Activated T-helper 1 cell treated with anti-CD3 and anti-CD28 coated beads, Interleukin-12 subunit alpha, Interleukin-12 subunit beta, Interleukin-2, Interleukin-4 antibody, amounts not matched to agents 30 ng/mL and 10 ng/mL and 1 ng/mL, durations not matched to agents 14 hours and 24 hours and 36 hours (primary cell): ENCODE results near the gene HECTD1. TPM values are rescaled to one million over a fixed set of nuclear protein-coding genes. Genes with fewer than 3 reads are reported as not detected.
"Not testable (repeated sequence)": the region's sequence is repeated elsewhere in the genome, so short reads cannot be mapped to it uniquely, and the experiment has no call there.

Source experiments
- DNase-seq: peaks from one replicate; pipeline ENCODE4 v3.0.0; 2021; ENCODE audit warnings: low spot score
- H3K27ac Mint-ChIP-seq: one replicate; pipeline ENCODE4 v1.8.0; 2021; ENCODE audit warnings: mild to moderate bottlenecking, mixed read lengths
- H3K27me3 Mint-ChIP-seq: one replicate; pipeline ENCODE4 v1.8.0; 2022; ENCODE audit warnings: mild to moderate bottlenecking, moderate library complexity, mixed read lengths; ENCODE audit not compliant: insufficient read depth
- H3K36me3 Mint-ChIP-seq: one replicate; pipeline ENCODE4 v1.8.0; 2021; ENCODE audit warnings: low read depth, mixed read lengths
- H3K4me1 Mint-ChIP-seq: one replicate; pipeline ENCODE4 v1.8.0; 2021; ENCODE audit warnings: low read depth, mixed read lengths
- H3K4me3 Mint-ChIP-seq: one replicate; pipeline ENCODE4 v1.8.0; 2021; ENCODE audit warnings: mild to moderate bottlenecking, moderate library complexity, mixed read lengths
- H3K9me3 Mint-ChIP-seq: one replicate; pipeline ENCODE4 v1.8.0; 2021; ENCODE audit warnings: mixed read lengths
- intact Hi-C: fragments of 100-400 bp; cut with micrococcal nuclease; formaldehyde crosslinking; loops from one replicate; pipeline ENCODE4 v1.15.1; 2024
- total RNA-seq: library from RNA; stranded (reverse); gene quantifications from 2 replicates; pipeline ENCODE4 v1.2.3, GENCODE V29; 2022

HECTD1 gene
- total RNA-seq, 1 donor from 2014 or later: 127 TPM

- peaks cover 5% of the 10 kb centered on the region for H3K4me1 Mint-ChIP-seq
- H3K4me3 Mint-ChIP-seq: no peak overlapping the region
- intact Hi-C loops: no loop called here
- H3K27ac Mint-ChIP-seq: no peak overlapping the region
- no peaks in the 10 kb centered on the region for H3K9me3 Mint-ChIP-seq
- no peak for DNase-seq
- H3K36me3 Mint-ChIP-seq: no peaks in the 10 kb centered on the region
- no peaks in the 10 kb centered on the region for H3K27me3 Mint-ChIP-seq
Observed at GRCh38 chr14:31059152-31059924, 148.3 kb downstream of the HECTD1 start.

GRCh38 chr14:31057701-31058364, 149.8 kb downstream of the HECTD1 start:
- intact Hi-C loops: no loop called here
- peaks cover 5% of the 10 kb centered on the region for H3K4me1 Mint-ChIP-seq
- no peaks in the 10 kb centered on the region for H3K9me3 Mint-ChIP-seq
- H3K4me3 Mint-ChIP-seq: no peak overlapping the region
- no peaks in the 10 kb centered on the region for H3K27me3 Mint-ChIP-seq
- no peak overlapping the region for H3K27ac Mint-ChIP-seq
- DNase-seq: no peak
- H3K36me3 Mint-ChIP-seq: no peaks in the 10 kb centered on the region

GRCh38 chr14:31057035-31057434, 150.6 kb downstream of the HECTD1 start:
- Mint-ChIP-seq H3K27ac (no peak overlapping the region), H3K9me3 (no peaks in the 10 kb centered on the region), H3K27me3 (no peaks in the 10 kb centered on the region), H3K4me1 (peaks cover 5% of the 10 kb centered on the region), H3K36me3 (no peaks in the 10 kb centered on the region), H3K4me3 (no peak overlapping the region)
- intact Hi-C loops: no loop called here
- no peak for DNase-seq

- H3K27ac Mint-ChIP-seq, H3K36me3 Mint-ChIP-seq, H3K4me3 Mint-ChIP-seq, H3K27me3 Mint-ChIP-seq, intact Hi-C loops, H3K9me3 Mint-ChIP-seq, H3K4me1 Mint-ChIP-seq, DNase-seq: not testable (repeated sequence)
Observed at GRCh38 chr14:31052905-31053586, 154.5 kb downstream of the HECTD1 start.

- Mint-ChIP-seq H3K9me3 (no peaks in the 10 kb centered on the region), H3K27me3 (no peaks in the 10 kb centered on the region), H3K36me3 (no peaks in the 10 kb centered on the region), H3K4me1 (peaks cover 6% of the 10 kb centered on the region), H3K27ac (no peak overlapping the region), H3K4me3 (no peak overlapping the region)
- DNase-seq: no peak
- intact Hi-C loops: no loop called here
Observed at GRCh38 chr14:31051511-31051910, 156.1 kb downstream of the HECTD1 start.

- intact Hi-C loops: no loop called here
- no peak for DNase-seq
- H3K9me3 Mint-ChIP-seq: no peaks in the 10 kb centered on the region
- peaks cover 3% of the 10 kb centered on the region for H3K27me3 Mint-ChIP-seq
- H3K4me1 Mint-ChIP-seq: peaks cover 6% of the 10 kb centered on the region
- no peak overlapping the region for H3K27ac Mint-ChIP-seq
- H3K36me3 Mint-ChIP-seq: no peaks in the 10 kb centered on the region
- H3K4me3 Mint-ChIP-seq: no peak overlapping the region
Observed at GRCh38 chr14:31051023-31051422, 156.6 kb downstream of the HECTD1 start.

Other genes starting within 250 kb of the HECTD1 start
- 7.9 and 8.5 TPM in 2 replicates for gene AP4S1, start 182.1 kb downstream of the HECTD1 start, total RNA-seq
- gene STRN3, start 181.4 kb downstream of the HECTD1 start, total RNA-seq: 25.9 and 31.3 TPM in 2 replicates
- 26.4 and 31.0 TPM in 2 replicates for gene HEATR5A, start 212.8 kb upstream of the HECTD1 start, total RNA-seq
- gene DTD2, start 249.7 kb upstream of the HECTD1 start, total RNA-seq: 29.0 and 30.6 TPM in 2 replicates